Spleen (tissue), 11 donors: ENCODE results near the gene COL2A1. TPM values are rescaled to one million over a fixed set of nuclear protein-coding genes. Genes with fewer than 3 reads are reported as not detected.
"Not testable (repeated sequence)": the region's sequence is repeated elsewhere in the genome, so short reads cannot be mapped to it uniquely, and the experiment has no call there.

Experiments used
- DNase-seq: peaks from one replicate; pipeline ENCODE4 v3.0.0-alpha.2; 2020
- H3K27ac ChIP-seq, 8 donors: fragments of 200-600 bp; sonication (generic) in 7 of 8; 1 replicate in 4 of 8; 2 replicates in 4 of 8; pipeline versions ENCODE4 v1.5.0 to v1.8.0; 2016 to 2021; ENCODE audit warnings: inconsistent platforms in 4 of 8, mild to moderate bottlenecking in 4 of 8, moderate library complexity in 1 of 8
- H3K27me3 ChIP-seq, 7 donors: fragments of 200-600 bp; sonication (generic) in 6 of 7; replicated peaks in 1 of 7; 1 replicate in 4 of 7; 2 replicates in 3 of 7; pipeline versions ENCODE4 v1.5.0 to v1.8.0; 2016 to 2021; ENCODE audit warnings: inconsistent platforms in 3 of 7, mild to moderate bottlenecking in 1 of 7
- H3K36me3 ChIP-seq, 6 donors: fragments of 200-600 bp; sonication (generic) in 5 of 6; 1 replicate in 4 of 6; 2 replicates in 2 of 6; pipeline versions ENCODE4 v1.5.0 to v1.8.0; 2016 to 2021; ENCODE audit warnings: inconsistent platforms in 2 of 6
- H3K4me1 ChIP-seq, 6 donors: fragments of 200-600 bp; sonication (generic) in 5 of 6; 1 replicate in 3 of 6; 2 replicates in 3 of 6; pipeline versions ENCODE4 v1.5.0 to v1.8.0; 2016 to 2021; ENCODE audit warnings: inconsistent platforms in 3 of 6
- H3K4me3 ChIP-seq, 8 donors: fragments of 200-600 bp; sonication (generic) in 7 of 8; 1 replicate in 4 of 8; 2 replicates in 4 of 8; pipeline versions ENCODE4 v1.5.0 to v1.8.0; 2016 to 2021; ENCODE audit warnings: inconsistent platforms in 4 of 8, mild to moderate bottlenecking in 4 of 8, moderate library complexity in 2 of 8
- H3K9me3 ChIP-seq, 8 donors: fragments of 200-600 bp; sonication (generic) in 7 of 8; 1 replicate in 4 of 8; 2 replicates in 4 of 8; pipeline versions ENCODE4 v1.5.0 to v1.8.0; 2016 to 2021; ENCODE audit warnings: inconsistent platforms in 4 of 8
- CTCF ChIP-seq, 11 experiments: fragments of 200-600 bp in 7 of 11; fragments of 450-650 bp in 4 of 11; sonication (generic) in 4 of 11; IDR thresholded peaks in 8 of 11; conservative IDR thresholded peaks in 3 of 11; 1 replicate in 7 of 11; 2 replicates in 4 of 11; pipeline versions ENCODE4 v1.4.0 to v1.8.0; 2016 to 2021; ENCODE audit warnings: antibody characterized with exemption in 11 of 11, inconsistent platforms in 4 of 11, mild to moderate bottlenecking in 1 of 11
- POLR2A ChIP-seq, 3 donors: fragments of 450-650 bp; IDR thresholded peaks; one replicate each; pipeline ENCODE4 v1.5.1; 2017; ENCODE audit warnings: antibody characterized with exemption in 3 of 3, mild to moderate bottlenecking in 1 of 3
- POLR2AphosphoS5 ChIP-seq, 3 donors: sonication (generic); formaldehyde crosslinking; IDR thresholded peaks; one replicate each; pipeline ENCODE4 v1.5.1; 2017; ENCODE audit warnings: antibody characterized with exemption in 3 of 3
- WGBS, 5 donors: extraction: QIAGEN DNeasy Blood & Tissue Kit in 3 of 5; methylation state at CpG; one replicate each; pipeline versions ENCODE4 v1.1.5 to v1.1.7; 2013 to 2018; 5-methylcytosine and 5-hydroxymethylcytosine counted together
- intact Hi-C: fragments of 100-400 bp; cut with DNase I; formaldehyde crosslinking; loops from one replicate; pipeline ENCODE4 v1.15.0; 2023; ENCODE audit warnings: low total_unique reads
- polyA plus RNA-seq, 3 donors: library from polyadenylated mRNA; stranded (reverse); fragments of 200-250 nt; gene quantifications; one replicate each; pipeline ENCODE4 v1.2.1, GENCODE V29; 2013
- total RNA-seq, 7 donors: library from RNA; depleted of rRNA in 3 of 7; stranded (reverse); fragments of >200 nt in 3 of 7; fragmentation: NEBNext Ultra II Directional in 4 of 7; extraction: Animal tissue kit (Norgen Biotek cat#: 25700) in 4 of 7; gene quantifications; one replicate each; pipeline versions ENCODE4 v1.1.0 to v1.2.1, GENCODE V29; 2016 to 2021
- donor health status: healthy with polysubstance abuse.
- donor health status: DM: no; HTN: no; CAD: no; lungs with moderate emphysema.
- donor health status: DM: no; HTN: no; CAD: no.
- donor health status: Bipolar disorder and iron deficiency.
- donor health status: healthy.
- donor health status: DM: no; HTN: no; CAD: no.
- donor health status: DM: yes; HTN: yes; CAD: no.

The COL2A1 gene
- total and polyA plus RNA-seq, 10 donors = 0.37 to 0.49 (median 0.47) TPM; not detected in 7

DNA sequence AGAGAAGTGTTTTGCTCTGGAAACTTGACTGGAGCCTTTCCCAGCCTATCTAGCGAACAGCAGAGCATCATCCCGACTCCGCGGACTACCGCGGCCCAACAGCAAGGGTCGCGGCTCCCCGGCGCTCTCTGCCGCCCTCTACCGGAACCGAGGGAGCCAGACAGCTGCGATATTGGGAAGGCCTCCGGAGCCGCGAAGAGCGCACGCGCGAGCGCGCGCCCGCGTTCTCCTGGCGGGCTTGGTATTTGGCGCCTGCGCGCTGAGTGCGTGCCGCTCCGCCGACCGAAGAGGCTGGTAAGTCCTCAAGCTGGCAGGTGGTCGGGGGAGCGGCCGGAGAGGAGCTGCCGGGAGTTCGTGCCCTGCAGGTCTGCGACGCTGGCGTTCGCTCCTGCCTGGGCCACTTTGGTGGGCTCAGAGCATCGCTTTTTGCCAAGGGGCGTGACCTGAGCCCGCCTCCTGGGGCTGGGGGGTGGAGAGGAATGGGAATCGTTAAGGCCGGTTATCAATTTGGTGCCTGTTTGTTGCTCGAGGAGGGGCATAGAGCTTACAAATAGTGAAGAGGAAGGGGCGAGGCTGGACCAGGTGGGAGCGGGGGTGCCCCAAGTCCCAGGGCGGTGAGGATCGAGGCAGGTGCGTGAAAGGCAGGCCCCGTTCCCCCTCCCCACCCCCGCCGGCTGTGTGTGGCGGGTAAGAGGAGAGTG lies 40.8 kb downstream of the COL2A1 start, which contains the start of gene TMEM106C:
Gene TMEM106C (plus strand): TSS at position 257 of the 701 bp plus-strand sequence. CDS start 641 bp downstream, outside the sequence.
- intact Hi-C loops = no loop called here
- Histone ChIP-seq H3K4me1 (peaks cover 9 to 49% (median 34%) of the 10 kb centered on the region in 6 donors), H3K27me3 (no peaks in the 10 kb centered on the region), H3K36me3 (peaks cover 0 to 34% (median 15%) of the 10 kb centered on the region in 6 donors), H3K4me3 (peak within 1 kb of the TSS; percentile 67 to 93 (median 82)), H3K27ac (peak within 1 kb of the TSS in 7 of 8 donors; percentile 69 to 85 (median 80)), H3K9me3 (peaks cover 0 to 2% (median 0%) of the 10 kb centered on the region in 8 donors)
- TF ChIP-seq CTCF (IDR thresholded peaks at IDR 0.05 in 8 of 11, conservative IDR thresholded peaks at IDR 0.05 in 3 of 11) (peak; percentile 85 to 99 (median 98)), POLR2A (IDR thresholded peaks at IDR 0.05) (peak in 1 of 3 donors; percentile 45), POLR2AphosphoS5 (IDR thresholded peaks at IDR 0.05) (peak; percentile 89 to 93 (median 92))
- 0 to 1% (median 1%) methylated on average over 27 to 59 of the region's 59 CpGs for WGBS, 5 donors
- peak; percentile 97 for DNase-seq

DNA sequence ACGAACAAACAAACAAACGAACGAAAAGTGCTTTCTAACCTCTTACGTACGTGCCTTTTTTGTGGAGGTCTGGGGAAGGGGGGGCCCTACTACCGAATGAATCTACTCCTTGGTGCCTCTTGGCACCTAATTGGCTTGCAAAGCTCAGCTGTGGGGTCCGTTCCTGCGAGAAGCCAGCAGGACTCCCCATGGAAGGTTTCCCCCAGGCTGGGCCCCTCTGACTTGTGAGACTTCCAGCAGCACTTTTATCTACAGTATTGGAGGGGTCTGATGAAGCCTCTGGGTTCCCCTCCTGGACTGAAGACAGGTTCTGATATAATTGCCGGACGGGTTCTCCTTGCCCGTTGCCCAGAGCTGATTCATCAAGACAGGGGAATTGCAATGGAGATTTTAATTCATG lies 42.1 kb downstream of the COL2A1 start:
- Histone ChIP-seq H3K27me3 (peaks cover 0 to 6% (median 0%) of the 10 kb centered on the region in 7 donors), H3K4me1 (peaks cover 9 to 46% (median 30%) of the 10 kb centered on the region in 6 donors), H3K9me3 (peaks cover 0 to 15% (median 10%) of the 10 kb centered on the region in 8 donors), H3K36me3 (peaks cover 0 to 21% (median 5%) of the 10 kb centered on the region in 6 donors), H3K27ac (no peak overlapping the region), H3K4me3 (no peak overlapping the region)
- DNase-seq = peak; percentile 50
- intact Hi-C loops = no loop called here
- WGBS, 5 donors = 89 to 95% (median 93%) methylated on average over 11 of the region's 11 CpGs
- TF ChIP-seq CTCF (IDR thresholded peaks at IDR 0.05 in 8 of 11, conservative IDR thresholded peaks at IDR 0.05 in 3 of 11) (no peak), POLR2A (IDR thresholded peaks at IDR 0.05) (no peak), POLR2AphosphoS5 (IDR thresholded peaks at IDR 0.05) (no peak)

DNA sequence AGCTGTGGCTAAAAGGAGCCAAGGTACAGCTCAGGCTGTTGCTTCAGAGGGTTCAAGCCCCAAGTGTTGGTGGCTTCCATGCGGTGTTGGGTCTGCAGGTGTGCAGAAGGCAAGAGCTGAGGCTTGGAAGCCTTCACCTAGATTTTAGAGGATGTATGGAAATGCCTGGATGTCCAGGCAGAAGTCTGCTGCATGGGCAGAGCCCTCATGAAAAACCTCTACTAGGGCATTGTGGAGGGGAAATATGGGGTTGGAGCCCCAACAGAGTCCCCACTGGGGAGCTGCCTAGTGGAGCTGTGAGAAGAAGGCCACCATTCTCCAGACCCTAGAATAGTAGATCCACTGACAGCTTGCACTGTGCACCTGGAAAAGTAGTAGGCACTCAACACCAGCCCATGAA lies 46.6 kb downstream of the COL2A1 start:
- H3K4me1 ChIP-seq, H3K27me3 ChIP-seq, H3K27ac ChIP-seq, H3K36me3 ChIP-seq, H3K4me3 ChIP-seq, intact Hi-C loops: not testable (repeated sequence)
- 67 to 100% (median 90%) methylated on average over 1 of the region's 1 CpG for WGBS, 5 donors
- peaks cover 0 to 15% (median 10%) of the 10 kb centered on the region in 8 donors for H3K9me3 ChIP-seq
- DNase-seq = peak; percentile 31

GRCh38 chr12:47955059-47955458 lies 49.2 kb downstream of the COL2A1 start:
- intact Hi-C loops = no loop called here
- 74 to 86% (median 76%) methylated on average over 3 of the region's 3 CpGs for WGBS, 5 donors
- Histone ChIP-seq H3K4me1 (peaks cover 0 to under 1% (median 0%) of the 10 kb centered on the region in 6 donors), H3K36me3 (no peaks in the 10 kb centered on the region), H3K27me3 (peaks cover 0 to 6% (median 0%) of the 10 kb centered on the region in 7 donors), H3K9me3 (peaks cover 0 to 15% (median 10%) of the 10 kb centered on the region in 8 donors), H3K27ac (peak overlapping the region in 5 of 8 donors; percentile 16 to 66 (median 36)), H3K4me3 (no peak overlapping the region)
- TF ChIP-seq POLR2A (IDR thresholded peaks at IDR 0.05) (no peak), POLR2AphosphoS5 (IDR thresholded peaks at IDR 0.05) (peak in 1 of 3 donors; percentile 59)
- no peak for DNase-seq

DNA sequence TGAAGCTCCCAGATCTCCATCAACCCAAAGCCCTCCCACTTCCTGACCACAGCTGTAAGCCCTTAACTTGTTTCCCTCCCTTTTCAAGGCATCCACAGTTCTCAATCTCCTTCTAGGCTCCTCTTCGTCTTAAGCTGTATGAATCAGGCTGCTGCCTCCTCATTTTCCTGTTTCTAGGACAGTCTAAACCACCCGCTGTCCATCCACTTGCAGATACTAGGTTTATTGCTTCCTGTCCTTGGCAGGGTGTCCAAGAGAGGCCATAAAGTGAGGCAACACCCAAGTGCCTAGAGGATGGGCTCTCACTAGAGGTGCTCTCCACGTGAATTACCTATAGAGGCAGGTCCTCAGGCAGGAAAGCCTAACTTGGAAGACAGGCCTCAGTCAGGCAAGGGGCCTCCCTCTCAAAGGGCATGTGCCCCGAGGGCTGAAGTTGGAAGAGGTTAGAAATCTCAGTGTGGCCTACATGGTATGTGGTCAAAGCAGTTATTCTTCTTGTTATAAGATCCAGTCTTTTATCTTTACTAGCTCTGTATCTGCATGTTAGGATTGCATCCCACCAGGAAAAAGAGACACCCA lies 49.7 kb downstream of the COL2A1 start:
- no peak for TF ChIP-seq POLR2AphosphoS5 (IDR thresholded peaks at IDR 0.05)
- TF ChIP-seq CTCF (IDR thresholded peaks at IDR 0.05 in 8 of 11, conservative IDR thresholded peaks at IDR 0.05 in 3 of 11) = no peak
- no peak for TF ChIP-seq POLR2A (IDR thresholded peaks at IDR 0.05)
- H3K36me3 ChIP-seq = no peaks in the 10 kb centered on the region
- H3K4me1 ChIP-seq = peaks cover 0 to 6% (median 2%) of the 10 kb centered on the region in 6 donors
- peaks cover 0 to 15% (median 10%) of the 10 kb centered on the region in 8 donors for H3K9me3 ChIP-seq
- H3K27me3 ChIP-seq = peaks cover 0 to 6% (median 0%) of the 10 kb centered on the region in 7 donors
- 61 to 73% (median 70%) methylated on average over 4 of the region's 4 CpGs for WGBS, 5 donors
- DNase-seq = no peak
- intact Hi-C loops = no loop called here
- peak overlapping the region in 5 of 8 donors; percentile 16 to 66 (median 36) for H3K27ac ChIP-seq
- H3K4me3 ChIP-seq = no peak overlapping the region
